Stimulated activated CD4-positive, alpha-beta T cell treated with anti-CD3 and anti-CD28 coated beads, Interleukin-2, amount 100 ng/mL, for 24 hours (primary cell): ENCODE measurements around the gene GNG4.

Experiments
- DNase-seq, 2 donors: peaks; one replicate each; pipeline ENCODE4 v3.0.0-alpha.2; 2020

Gene GNG4

GRCh38 chr1:235525314-235525713, 124.3 kb downstream of the GNG4 start:
- DNase-seq: no peak

DNA sequence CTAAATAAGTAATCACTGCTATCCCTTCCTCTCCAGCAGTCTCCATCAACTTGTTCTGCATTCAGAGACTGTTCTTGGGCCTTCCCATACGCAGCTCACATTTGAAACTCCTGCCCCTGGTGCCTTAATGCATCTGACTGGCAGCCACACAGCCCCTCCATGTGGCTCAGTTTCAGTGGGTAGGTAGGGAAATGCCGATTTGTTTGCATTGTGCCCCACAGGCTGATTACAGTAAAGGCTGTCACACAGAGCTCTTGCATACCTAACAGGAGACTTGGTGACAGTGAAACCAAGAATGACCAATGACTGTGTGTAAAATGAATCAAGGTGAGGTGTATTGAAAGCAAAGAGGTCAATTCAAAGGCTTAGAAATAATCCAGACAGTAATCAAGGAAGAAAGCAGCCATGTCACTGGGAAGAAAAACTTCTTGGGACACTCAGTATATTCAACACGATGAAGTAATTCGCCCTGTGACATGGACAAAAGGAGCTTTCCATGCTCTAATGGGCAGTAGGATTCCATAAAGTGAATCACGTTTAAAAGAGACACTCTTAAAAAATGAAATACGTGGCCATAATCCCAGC, 132.6 kb downstream of the GNG4 start:
- DNase-seq: no peak

DNA sequence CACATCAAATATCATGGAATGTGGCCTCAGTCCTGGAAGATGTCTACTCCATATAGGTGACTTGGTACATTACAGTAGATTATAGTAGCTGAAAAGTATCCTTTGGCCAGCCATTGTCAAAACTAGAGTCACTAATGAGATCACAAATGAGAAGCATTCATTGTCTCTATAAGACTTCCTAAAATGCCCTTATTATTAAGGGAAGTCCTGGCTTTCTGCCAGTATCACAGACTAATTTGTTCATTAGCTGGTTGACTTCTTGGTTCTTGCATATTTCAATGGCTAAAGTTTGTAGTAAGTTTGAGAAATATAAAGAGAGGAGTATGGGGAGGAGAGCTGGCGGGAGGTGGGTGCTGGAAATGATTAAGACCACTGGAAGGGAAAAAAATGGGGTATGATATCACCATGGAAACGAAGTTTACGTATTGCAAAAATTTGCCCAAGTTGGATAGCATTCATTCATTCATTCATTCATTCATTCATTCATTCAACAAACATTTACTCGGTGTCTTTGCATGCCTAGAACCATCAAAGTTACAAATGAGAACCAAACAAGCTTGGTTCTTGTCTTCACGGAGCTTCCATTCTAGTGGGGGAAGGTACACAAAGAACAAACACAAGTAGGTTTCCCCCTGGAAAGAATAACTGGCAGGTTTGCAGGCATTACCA, 133.6 kb downstream of the GNG4 start:
- no peak for DNase-seq

DNA sequence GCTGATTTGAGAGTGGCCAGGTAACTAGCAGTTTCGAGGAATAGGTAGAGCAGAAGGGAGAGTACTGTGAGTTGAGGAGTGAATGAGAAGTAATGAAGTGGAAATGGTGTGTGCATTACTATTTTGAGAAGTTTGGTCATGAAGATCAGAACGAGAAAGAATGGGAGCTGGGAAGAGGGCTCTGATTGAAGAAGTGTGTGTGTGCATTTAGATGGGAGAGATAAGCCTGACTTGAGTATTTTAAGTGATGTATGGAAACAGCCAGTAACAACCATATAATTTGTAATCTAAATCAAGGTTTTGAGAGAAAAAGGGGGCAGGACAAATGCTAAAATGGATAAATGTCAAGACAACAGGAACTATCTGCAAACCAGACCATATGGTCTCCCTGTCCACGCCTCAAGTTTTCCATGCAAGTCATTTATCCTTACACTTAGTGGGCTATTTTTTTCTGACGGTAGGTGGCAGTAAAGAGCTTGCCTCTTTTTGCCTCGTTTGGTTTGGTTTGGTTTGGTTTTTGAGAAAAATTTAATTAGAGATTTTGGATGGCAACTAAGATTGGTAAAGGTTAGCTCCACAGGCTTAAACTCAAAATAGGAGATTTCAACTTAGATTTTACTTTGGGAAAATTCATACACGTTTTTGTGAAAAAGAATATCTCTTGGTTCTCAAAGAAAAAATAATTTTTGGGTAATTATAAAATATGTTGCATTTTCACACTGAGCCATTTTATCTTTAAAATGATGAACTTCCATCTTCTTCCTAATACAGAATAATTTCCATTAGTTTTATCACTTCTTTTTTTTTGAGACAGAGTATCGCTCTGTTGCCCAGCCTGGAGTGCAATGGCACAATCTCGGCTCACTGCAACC, 135.9 kb downstream of the GNG4 start:
- peak in 1 of 2 donors; percentile 53 for DNase-seq

- DNase-seq: no peak
These were observed 137.9 kb downstream of the GNG4 start for GRCh38 chr1:235511470-235512240.

- DNase-seq: no peak
These were observed 138.8 kb downstream of the GNG4 start for GRCh38 chr1:235510823-235511222.

- DNase-seq: no peak
These were observed 142.0 kb downstream of the GNG4 start for GRCh38 chr1:235507623-235508022.

GRCh38 chr1:235504494-235505222, 144.9 kb downstream of the GNG4 start:
- peak; percentile 99 for DNase-seq

DNA sequence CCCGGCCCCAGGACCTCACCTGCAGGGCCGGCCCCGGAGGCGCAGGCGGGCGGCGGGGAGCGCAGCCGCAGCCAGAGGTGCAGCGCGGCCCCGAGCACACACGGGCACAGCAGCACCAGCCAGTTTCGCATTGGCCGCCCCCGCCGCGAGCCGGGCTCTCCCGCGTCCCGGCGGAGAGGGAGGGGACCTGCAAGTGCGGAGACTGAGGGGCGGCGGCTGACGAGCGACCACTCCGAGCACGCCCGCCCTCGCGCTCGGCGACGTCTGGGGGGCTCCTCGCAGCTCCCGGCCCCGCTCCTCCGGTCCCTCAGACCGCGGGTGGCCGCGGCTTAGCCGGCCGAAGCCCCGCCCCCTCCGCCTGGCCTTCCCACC, 145.5 kb downstream of the GNG4 start, which contains the start of gene B3GALNT2:
B3GALNT2 (minus strand) TSS at position 331 of the 372 bp plus-strand sequence; CDS start at position 131, 200 bp downstream.
- DNase-seq: no peak

DNA sequence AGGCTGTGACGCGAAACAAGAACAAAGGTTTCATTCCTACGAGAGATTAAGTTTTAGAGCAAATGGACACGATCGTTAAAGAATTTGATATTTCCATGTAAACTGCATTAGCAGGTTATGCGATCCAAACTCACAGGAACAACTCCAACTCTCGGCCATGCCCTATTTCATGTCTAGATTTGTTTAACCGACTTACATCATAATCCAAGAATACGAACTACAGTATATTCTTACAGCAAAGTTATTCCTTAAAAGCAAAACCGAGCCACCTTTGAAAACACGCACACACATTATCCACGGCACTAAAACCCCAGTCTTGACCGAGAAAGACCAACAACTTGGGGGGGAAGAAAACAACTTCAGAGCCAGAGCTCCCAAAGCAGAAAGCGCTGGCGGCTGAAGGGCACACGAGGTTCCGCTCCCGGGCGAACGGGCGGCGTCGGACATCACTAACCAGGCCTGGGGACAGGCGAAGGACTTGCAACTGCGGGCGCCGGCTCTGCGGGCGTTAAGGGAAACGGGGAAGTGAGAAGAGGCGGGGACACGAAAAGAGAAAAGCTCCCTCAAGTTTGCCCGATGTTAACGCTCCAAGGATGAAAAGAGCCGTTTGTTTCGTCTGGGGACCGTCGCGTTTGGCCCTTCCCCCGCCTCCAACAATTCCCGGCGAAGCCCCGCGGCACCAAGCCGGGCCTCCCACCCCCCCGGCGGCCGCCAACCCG, 146.0 kb downstream of the GNG4 start:
- DNase-seq: peak in 1 of 2 donors; percentile 51

- DNase-seq: no peak
These were observed 146.8 kb downstream of the GNG4 start for GRCh38 chr1:235502601-235503402.

- no peak for DNase-seq
These were observed 148.5 kb downstream of the GNG4 start for GRCh38 chr1:235500971-235501540.
